GM18498 (cell line): ENCODE data around the gene ANKZF1.

Source experiments
- ATAC-seq: cut with Tn5 transposase; IDR thresholded peaks from one replicate; pipeline ENCODE4 v1.9.1; 2021; ENCODE audit warnings: mild to moderate bottlenecking, moderate library complexity; ENCODE audit not compliant: unreplicated experiment

Gene ANKZF1

GRCh38 chr2:219223831-219224610 lies 5.6 kb upstream of the ANKZF1 start:
- no peak for ATAC-seq

GRCh38 chr2:219225350-219225749 lies 4.3 kb upstream of the ANKZF1 start:
- ATAC-seq, result no peak

GRCh38 chr2:219228041-219228910 lies 1.3 kb upstream of the ANKZF1 start:
- no peak for ATAC-seq

- no peak for ATAC-seq
Observed at GRCh38 chr2:219228911-219229304, 698 bp upstream of the ANKZF1 start.

- no peak for ATAC-seq
Observed at GRCh38 chr2:219230059-219230540, 494 bp downstream of the ANKZF1 start.

- no peak for ATAC-seq
Observed at GRCh38 chr2:219234331-219234730, 4.7 kb downstream of the ANKZF1 start.

GRCh38 chr2:219243291-219243761 lies 13.7 kb downstream of the ANKZF1 start:
- no peak for ATAC-seq

GRCh38 chr2:219244789-219245147 lies 15.2 kb downstream of the ANKZF1 start:
- ATAC-seq, result no peak

GRCh38 chr2:219245148-219245898 lies 15.7 kb downstream of the ANKZF1 start, which contains the start of the genes GLB1L and STK16:
TSS of gene GLB1L (minus strand) at chr2:219245444. CDS start at chr2:219243573, 1,871 bp downstream.
TSS of gene STK16 (plus strand) at chr2:219245479. CDS start at chr2:219246000, 521 bp downstream.
- ATAC-seq, result peak; percentile 72

- ATAC-seq, result no peak
Observed at GRCh38 chr2:219245899-219246230, 16.3 kb downstream of the ANKZF1 start.

- ATAC-seq, result no peak
Observed at GRCh38 chr2:219246559-219246958, 17.0 kb downstream of the ANKZF1 start.

GRCh38 chr2:219247678-219248642 lies 18.4 kb downstream of the ANKZF1 start:
- no peak for ATAC-seq

GRCh38 chr2:219248845-219249202 lies 19.2 kb downstream of the ANKZF1 start:
- no peak for ATAC-seq

GRCh38 chr2:219249203-219249980 lies 19.8 kb downstream of the ANKZF1 start:
- peak; percentile 29 for ATAC-seq

- ATAC-seq, result no peak
Observed at GRCh38 chr2:219250049-219250781, 20.6 kb downstream of the ANKZF1 start.

GRCh38 chr2:219251656-219252055 lies 22.1 kb downstream of the ANKZF1 start:
- ATAC-seq, result no peak

- no peak for ATAC-seq
Observed at GRCh38 chr2:219252084-219252483, 22.5 kb downstream of the ANKZF1 start.

- no peak for ATAC-seq
Observed at GRCh38 chr2:219252570-219252899, 22.9 kb downstream of the ANKZF1 start.
